Stimulated activated CD8-positive, alpha-beta memory T cell treated with anti-CD3 and anti-CD28 coated beads, Interleukin-15, amount 100 ng/mL, for 1 hour (primary cell): ENCODE data around the gene EFL1.

Experiments
- DNase-seq: peaks from one replicate; pipeline ENCODE4 v3.0.0-alpha.2; 2020; ENCODE audit warnings: low read depth

The EFL1 gene

DNA sequence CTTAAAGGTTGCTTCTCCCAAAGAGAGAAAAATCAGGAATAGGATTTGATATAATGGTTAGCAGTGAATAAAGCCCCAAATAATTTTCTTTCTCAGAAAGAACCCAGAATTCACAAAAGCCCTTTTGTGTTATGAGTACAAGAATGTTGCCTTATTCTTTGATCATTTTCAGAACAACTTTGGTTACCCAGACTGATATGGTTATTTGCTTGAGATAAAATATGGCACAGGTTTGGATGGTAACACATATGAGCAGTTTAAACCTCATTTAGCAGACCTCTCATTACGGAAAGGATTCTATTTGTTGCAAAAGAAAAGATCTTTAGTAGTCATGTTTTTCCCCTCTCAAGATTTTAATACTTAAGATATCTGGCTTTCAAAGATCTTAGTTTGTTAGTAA lies 111.9 kb downstream of the EFL1 start:
- DNase-seq, result no peak

GRCh38 chr15:82146990-82147461 lies 115.5 kb downstream of the EFL1 start:
- no peak for DNase-seq

DNA sequence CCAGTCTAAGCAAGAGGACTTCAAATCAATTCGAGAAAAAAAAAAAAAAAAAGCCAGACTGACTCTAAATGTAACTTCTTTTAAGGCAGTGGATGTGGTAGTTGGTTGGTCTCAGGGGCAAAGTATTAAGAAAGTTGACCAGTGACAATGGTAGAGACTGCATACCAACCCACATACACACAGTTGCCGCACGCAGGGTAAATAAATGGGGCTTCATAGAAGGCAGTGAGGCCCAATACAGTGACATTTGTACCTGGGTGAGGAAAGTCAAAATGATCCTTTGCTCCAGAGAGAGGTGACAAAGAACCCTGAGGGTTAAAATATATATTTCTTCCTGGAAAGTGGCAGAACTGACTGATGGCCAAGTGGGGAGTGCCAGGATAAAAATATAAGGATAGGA lies 116.0 kb downstream of the EFL1 start:
- no peak for DNase-seq

DNA sequence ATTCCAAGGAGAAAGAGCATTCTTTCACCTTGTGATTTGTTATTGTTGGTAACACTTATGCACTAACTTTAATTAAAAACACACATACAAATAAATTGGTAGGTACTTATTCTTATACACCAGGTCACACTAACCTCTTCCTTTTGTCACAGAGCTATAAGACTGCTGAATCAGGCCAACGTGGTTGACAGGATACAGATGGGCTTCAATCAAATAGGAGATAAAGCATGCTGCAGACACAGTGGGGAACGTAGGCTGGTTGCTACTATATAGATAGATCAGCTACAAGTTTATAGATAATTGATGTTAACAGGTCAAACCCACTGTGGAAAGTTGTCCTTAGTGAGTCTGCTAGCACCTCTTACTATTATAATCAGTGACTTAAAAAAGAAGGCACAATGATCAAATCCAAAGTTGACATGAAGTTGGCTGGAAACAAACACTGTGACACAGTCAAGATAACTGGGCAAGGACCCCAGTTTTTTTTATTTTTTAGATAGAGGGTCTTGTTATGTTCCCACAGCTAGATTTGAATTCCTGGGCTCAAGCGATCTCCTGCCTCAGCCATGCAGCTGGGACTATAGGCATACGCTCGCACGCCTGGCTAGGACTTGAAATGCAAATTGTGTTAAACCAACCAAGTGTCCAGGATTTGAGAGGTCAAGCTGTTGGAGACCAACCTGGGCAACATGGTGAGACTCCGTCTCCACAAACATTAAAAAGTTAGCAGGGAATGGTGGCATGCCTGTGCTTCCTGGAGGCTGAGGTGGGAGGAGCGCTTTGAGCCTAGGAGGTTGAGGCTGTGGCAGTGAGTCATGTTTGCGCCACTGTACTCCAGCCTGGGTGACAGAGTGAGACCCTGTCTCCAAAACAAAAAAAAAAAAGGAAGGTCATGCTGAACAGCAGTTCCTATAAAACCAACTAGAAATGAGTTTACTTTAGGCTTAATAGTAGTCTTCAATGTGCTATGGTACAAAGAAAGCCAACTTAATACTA lies 118.8 kb downstream of the EFL1 start:
- no peak for DNase-seq

GRCh38 chr15:82140886-82141285 lies 121.6 kb downstream of the EFL1 start:
- no peak for DNase-seq

DNA sequence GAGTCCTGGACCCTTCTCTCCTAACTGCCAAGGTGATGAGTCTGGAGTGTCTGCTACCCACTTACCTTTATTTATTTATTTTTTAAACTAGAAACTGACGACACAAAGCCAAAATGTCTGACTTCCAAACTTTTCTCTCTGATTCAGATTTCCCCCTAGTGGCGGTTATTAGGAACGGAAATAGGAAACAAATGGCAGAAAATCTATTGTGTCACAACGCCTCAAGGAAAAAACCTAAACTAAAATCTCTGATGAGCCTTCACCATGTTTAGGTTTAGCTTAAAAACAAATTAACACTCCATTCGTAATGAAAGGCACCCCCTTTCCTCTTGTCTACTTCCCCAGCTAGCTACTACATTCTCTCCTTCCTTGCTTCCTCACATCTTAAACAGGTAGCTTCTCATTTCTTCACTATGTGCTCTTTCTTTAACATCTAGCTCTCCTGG lies 122.7 kb downstream of the EFL1 start:
- DNase-seq, result no peak

DNA sequence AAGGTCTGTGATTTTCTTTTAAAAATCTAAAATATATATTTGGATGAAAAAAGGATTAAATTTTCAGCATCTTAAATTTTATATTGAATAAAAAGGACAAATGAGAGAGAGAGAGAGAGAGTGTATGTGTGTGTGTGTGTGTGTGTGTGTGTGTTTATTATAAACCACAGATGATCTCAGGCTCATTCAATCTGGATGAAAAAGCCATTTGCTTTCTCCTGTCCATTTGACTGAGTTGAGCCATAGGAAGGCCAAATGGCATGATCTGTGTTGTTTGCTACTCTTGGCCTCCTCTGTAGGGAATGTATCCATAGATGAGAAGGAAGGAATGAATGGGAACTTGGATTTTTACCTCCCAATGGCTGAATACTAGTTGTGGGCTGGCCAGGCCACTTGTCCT lies 124.2 kb downstream of the EFL1 start:
- no peak for DNase-seq

- DNase-seq, result no peak
These were observed 125.3 kb downstream of the EFL1 start for GRCh38 chr15:82137261-82137660.

- no peak for DNase-seq
These were observed 126.4 kb downstream of the EFL1 start for GRCh38 chr15:82136120-82136519.

- DNase-seq, result no peak
These were observed 126.9 kb downstream of the EFL1 start for GRCh38 chr15:82135638-82136037.

DNA sequence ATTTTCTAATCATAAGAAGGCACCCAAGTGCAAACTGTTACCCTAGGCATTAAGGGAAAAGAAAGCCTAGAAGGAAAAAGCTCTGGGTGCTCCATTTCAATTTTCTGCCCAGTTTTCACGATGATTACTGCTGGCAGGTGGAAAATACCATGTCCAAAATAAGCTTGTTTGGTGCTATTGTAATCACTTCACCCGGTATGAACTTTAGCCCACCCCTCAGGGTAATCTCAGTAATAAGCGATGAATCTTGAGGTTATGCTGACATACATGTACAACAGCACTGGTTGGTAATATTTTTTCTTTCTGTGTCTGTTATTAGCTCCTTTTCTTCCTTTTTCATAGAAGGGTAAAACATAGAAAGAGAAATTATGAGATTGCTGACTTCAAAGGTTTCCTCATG lies 128.1 kb downstream of the EFL1 start:
- DNase-seq, result no peak

DNA sequence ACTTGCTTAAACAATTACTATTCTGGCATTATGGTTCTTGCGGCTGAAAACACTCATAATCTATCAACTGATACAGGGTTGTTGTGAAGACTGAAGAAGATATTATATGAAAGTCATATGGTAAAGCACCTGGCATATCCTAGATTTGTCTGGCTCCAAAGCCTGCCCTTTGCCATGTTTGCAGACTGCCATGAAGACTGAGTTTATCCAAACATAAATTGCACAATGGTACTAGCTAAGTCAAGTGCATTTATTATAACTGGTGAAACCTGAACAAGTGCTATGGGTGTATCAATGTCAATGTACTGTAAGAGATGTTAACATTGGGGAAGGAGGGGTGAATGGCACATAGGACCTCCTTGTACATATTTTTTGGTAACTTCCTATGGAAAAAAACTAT lies 129.3 kb downstream of the EFL1 start:
- DNase-seq, result no peak

DNA sequence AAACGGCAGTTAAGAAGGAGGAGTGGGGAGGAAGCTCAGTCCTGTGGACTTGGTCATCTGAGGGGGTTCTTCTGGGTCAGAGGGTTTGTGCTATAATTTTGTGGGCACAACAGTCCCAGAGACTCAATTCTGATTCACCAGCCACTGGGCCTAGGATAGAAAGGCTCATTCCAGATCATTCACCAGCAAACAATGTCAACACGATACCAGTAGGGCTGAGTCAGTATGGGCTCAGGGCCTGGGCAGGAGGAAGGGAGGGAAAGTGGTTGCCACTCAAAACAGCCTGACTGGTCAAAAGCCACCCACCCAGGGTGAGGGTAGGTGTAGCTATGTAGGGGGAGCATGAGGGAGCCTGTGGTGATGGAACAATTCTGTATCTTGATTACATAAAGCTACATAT lies 129.8 kb downstream of the EFL1 start:
- DNase-seq, result no peak

GRCh38 chr15:82132096-82132495 lies 130.4 kb downstream of the EFL1 start:
- no peak for DNase-seq

GRCh38 chr15:82130248-82130647 lies 132.3 kb downstream of the EFL1 start:
- DNase-seq, result no peak

DNA sequence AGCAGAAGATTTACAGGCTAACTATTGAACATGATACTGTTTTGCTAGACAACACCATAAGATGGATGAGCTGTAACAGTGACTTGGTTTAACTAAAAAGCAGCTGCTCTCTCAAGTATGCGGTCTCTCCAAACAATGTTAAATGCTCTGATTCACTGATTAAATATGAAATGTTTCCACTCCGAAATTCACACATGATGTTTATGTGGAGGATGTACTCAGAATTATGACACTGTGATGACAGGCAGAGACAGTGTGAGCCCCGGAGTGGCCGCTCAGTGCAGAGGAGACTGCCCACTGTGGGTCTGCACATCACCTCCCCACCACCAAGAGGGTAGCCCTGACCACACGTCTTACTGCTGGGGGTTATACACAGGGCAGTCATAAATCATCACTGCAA lies 132.8 kb downstream of the EFL1 start:
- no peak for DNase-seq

DNA sequence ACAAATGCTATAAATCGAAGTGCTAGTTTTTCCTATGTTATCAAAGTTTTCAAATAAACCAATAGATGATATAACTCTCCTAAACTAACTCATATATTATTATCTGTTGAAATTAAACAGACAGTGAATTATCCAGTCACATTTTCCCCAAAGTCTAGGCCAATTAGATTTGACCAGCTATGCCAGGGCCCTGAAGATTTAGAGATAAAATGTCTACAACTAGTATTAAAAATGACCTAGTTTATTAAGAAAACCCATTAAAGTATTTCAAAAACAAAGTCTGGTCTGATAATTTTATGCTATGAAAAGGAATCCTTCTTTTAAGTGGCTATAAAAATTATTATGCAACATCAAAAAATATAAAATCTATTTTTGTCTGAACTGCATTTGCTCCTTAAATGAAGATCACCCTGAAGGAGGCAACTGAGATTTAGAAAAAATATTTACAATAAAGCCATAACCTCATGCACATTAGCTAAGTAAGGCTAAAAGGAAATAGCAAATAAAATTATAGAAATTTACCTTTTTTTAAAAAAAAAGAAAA lies 133.3 kb downstream of the EFL1 start:
- DNase-seq, result no peak

DNA sequence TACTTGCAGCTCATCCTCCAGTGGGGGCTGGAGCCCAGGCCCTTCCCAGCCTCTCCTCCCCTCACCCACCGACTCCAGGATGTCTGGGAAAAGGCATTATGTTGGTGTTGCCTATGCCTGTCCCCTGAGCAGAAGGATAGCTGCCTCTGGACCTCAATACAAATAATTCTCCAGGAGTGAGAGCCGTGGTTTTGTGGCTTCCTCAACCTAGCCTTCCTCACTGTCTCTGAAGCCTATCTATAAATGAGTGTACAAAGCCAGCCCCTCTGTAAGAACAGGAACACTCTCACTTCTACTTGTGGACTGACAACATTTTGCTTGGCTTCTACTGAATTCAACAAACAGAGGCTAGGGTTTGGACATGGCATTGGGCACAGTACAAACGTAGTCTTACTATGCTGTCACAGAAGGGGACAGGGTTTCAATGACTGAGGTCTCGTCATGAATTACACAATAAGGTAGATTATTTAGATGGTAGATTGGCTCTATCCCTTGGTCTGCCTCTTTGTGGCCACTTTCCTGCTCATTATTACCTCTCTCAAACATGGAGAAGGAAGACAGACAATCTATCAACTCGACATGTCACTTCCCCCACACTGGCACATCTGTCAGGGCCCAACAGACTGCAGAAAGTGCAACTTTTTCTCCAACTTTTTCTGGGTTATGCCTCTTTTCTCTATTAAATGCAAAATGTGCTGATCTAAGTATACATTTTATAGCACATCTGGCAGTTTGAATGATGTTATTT lies 134.0 kb downstream of the EFL1 start:
- no peak for DNase-seq

DNA sequence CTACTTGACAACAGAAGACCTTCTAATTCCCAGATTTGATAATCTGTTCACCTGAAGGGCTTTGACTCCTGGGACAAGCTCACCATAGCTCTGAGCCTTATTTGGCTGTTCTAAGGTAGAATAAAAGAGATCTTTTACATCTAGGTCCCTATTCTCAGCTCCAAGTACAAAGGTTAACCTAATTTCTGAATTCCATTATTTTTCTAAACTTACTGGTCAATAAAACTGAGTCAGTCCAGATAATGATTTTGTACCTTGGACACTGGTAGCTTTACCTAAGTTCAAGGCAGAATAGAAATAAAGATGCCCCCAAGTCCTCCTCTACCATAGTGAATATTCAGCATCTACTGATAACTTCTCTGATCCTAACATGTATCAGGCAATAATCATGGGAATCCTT lies 135.0 kb downstream of the EFL1 start:
- DNase-seq, result no peak

- DNase-seq, result no peak
These were observed 136.2 kb downstream of the EFL1 start for GRCh38 chr15:82126346-82126745.

- no peak for DNase-seq
These were observed 137.9 kb downstream of the EFL1 start for GRCh38 chr15:82124331-82125263.
